K562 (cell line): Measurements from ENCODE around the gene UQCRHL. TPM values are rescaled to one million over a fixed set of nuclear protein-coding genes. Genes with fewer than 3 reads are reported as not detected.
A peak's percentile ranks its signal among the peaks of the same experiment; 100 is the strongest.

Source experiments
- CREB3 ChIP-seq: fragments of 450-650 bp; conservative IDR thresholded peaks from 2 replicates; pipeline ENCODE4 v1.6.1; 2016; ENCODE audit warnings: missing genetic modification characterization, low read depth, mild to moderate bottlenecking, missing compliant biosample characterization, moderate library complexity
- CTBP1 ChIP-seq: fragments of 450-650 bp; IDR thresholded peaks from 2 replicates; pipeline ENCODE4 v1.6.1; 2016; ENCODE audit warnings: borderline replicate concordance
- EHMT2 ChIP-seq: fragments of 450-650 bp; IDR thresholded peaks from 2 replicates; pipeline ENCODE4 v1.6.1; 2018; ENCODE audit warnings: antibody characterized with exemption
- ETS1 ChIP-seq: conservative IDR thresholded peaks from 2 replicates; pipeline ENCODE4 v1.6.1; 2011; ENCODE audit warnings: low read depth, mild to moderate bottlenecking, low read length; ENCODE audit not compliant: control insufficient read depth
- HNRNPL ChIP-seq: fragments of 200-400 bp; formaldehyde crosslinking; IDR thresholded peaks from 2 replicates; pipeline ENCODE4 v1.6.1; 2017; ENCODE audit warnings: low read depth, mild to moderate bottlenecking, low read length
- KLF10 ChIP-seq: fragments of 250-450 bp; sonication (Bioruptor Pico); IDR thresholded peaks from 2 replicates; pipeline ENCODE4 v1.6.1; 2021; ENCODE audit warnings: matching md5 sums
- KLF13 ChIP-seq: fragments of 450-650 bp; IDR thresholded peaks from 2 replicates; pipeline ENCODE4 v1.6.1; 2016; ENCODE audit warnings: missing genetic modification characterization, low read depth, mild to moderate bottlenecking, missing compliant biosample characterization, moderate library complexity, borderline replicate concordance
- POLR2AphosphoS2 ChIP-seq: IDR thresholded peaks from 2 replicates; pipeline ENCODE4 v1.6.1; 2012; ENCODE audit warnings: low read length, improper control_type of control experiment
- POLR2H ChIP-seq: IDR thresholded peaks from 2 replicates; pipeline ENCODE4 v1.6.1; 2016; ENCODE audit warnings: missing genetic modification characterization, low read depth, mild to moderate bottlenecking, control low read depth, missing compliant biosample characterization, moderate library complexity
- RBM25 ChIP-seq: fragments of 200-400 bp; formaldehyde crosslinking; IDR thresholded peaks from 2 replicates; pipeline ENCODE4 v1.6.1; 2018; ENCODE audit warnings: low read length, low read depth, moderate library complexity; ENCODE audit not compliant: severe bottlenecking
- RFX5 ChIP-seq: IDR thresholded peaks from 2 replicates; pipeline ENCODE4 v1.6.1; 2011; ENCODE audit warnings: low read depth, mild to moderate bottlenecking, improper control_type of control experiment, low read length
- TARDBP ChIP-seq: fragments of 450-650 bp; IDR thresholded peaks from 2 replicates; pipeline ENCODE4 v1.6.1; 2016
- TEAD1 ChIP-seq, 2 experiments: fragments of 450-650 bp in 1 of 2; sonication (generic) in 1 of 2; formaldehyde crosslinking; IDR thresholded peaks; 2 replicates each; pipeline versions ENCODE4 v1.4.0 to v1.8.0; 2020 to 2022; ENCODE audit warnings: mild to moderate bottlenecking in 2 of 2, missing genetic modification reagents in 1 of 2
- ZNF121 ChIP-seq: sonication (generic); formaldehyde crosslinking; conservative IDR thresholded peaks from 2 replicates; pipeline ENCODE4 v1.8.0; 2022; ENCODE audit warnings: missing genetic modification reagents
- ZNF140 ChIP-seq: fragments of 250-450 bp; sonication (Bioruptor Pico); IDR thresholded peaks from 2 replicates; pipeline ENCODE4 v1.8.0; 2021; ENCODE audit warnings: moderate library complexity, mild to moderate bottlenecking, inconsistent platforms
- polyA plus RNA-seq, 8 experiments: library from polyadenylated mRNA; depleted of rRNA in 4 of 8; stranded (reverse) in 5 of 8; unstranded in 3 of 8; fragments of >200 nt; fragmentation: Nextera tagmentation in 2 of 8; fragmentation: Illumina TruSeq in 1 of 8; extraction: Ambion mirVana in 2 of 8; extraction: Trizol in 1 of 8; gene quantifications; 2 replicates each; pipeline versions ENCODE4 v1.2.1 to v1.2.3, GENCODE V29; 2011 to 2014; ENCODE audit warnings: inconsistent platforms in 1 of 8, missing spikeins in 1 of 8
- total RNA-seq, 7 experiments: library from RNA; depleted of rRNA in 6 of 7; stranded (reverse); fragments of >200 nt in 6 of 7; fragmentation: Illumina TruSeq in 2 of 7; extraction: Trizol in 2 of 7; gene quantifications; 2 replicates each; pipeline versions ENCODE4 v1.2.1 to v1.2.3, GENCODE V29; 2011 to 2021; ENCODE audit warnings: low replicate concordance in 1 of 7
- TF ChIP-seq, protein P1 (sequence below): IDR thresholded peaks from 2 replicates; pipeline ENCODE4 v1.6.1; 2011; ENCODE audit warnings: borderline replicate concordance, low read depth, mild to moderate bottlenecking, moderate library complexity, low read length; ENCODE audit not compliant: insufficient read depth, poor library complexity, severe bottlenecking
- TF ChIP-seq, protein P2 (sequence below): fragments of 450-650 bp; IDR thresholded peaks from 2 replicates; pipeline ENCODE4 v1.6.1; 2016
- TF ChIP-seq, protein P3 (sequence below): IDR thresholded peaks from 3 replicates; pipeline ENCODE4 v1.6.1; 2011; ENCODE audit warnings: borderline replicate concordance, mild to moderate bottlenecking; ENCODE audit not compliant: insufficient read length, insufficient read depth

Gene UQCRHL
- total and polyA plus RNA-seq, 9 of the 15 experiments (the other 6 are each of a cell fraction or from before 2014, with no cell fraction given): 5.1 to 41.3 (median 21.8) TPM

DNA sequence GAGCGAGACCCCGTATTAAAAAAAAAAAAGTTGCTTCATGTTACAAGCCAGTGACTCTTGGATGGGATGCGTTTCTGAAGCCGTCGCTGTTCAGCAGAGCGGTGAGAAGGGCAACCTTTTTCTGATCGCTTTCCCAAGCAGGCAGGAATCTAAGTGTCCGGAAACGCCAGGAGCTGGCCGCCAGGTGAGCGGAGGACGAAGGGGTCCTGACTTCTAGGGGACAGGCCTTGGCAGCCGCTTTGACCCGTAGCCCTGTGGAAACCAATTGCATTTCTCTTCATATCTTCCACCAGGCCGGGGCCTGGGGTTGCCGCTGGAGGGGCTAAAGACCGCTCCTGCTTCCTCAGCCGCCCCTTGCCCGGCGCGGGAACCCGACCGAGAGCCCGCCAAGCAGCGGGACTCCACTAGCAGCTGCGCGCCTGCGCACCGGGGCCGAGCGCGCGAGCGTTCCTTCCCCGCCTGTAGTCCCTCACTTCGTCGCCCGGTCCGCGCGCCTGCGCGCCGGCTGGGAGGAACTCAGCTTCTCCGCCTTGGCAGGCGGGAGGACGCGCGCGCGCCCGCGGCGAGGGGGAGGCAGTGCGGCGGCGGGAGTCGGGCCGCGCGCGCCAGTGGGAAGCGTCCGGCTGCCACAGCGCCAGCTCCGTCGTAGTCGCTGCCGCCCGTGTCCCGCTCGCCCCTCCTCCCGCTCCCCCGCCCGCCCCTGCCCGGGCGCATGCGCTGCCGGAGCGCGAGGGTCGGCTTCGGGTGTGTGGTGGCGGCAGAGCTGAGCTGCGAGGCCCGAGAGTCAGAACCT, 39.8 kb upstream of the UQCRHL start, which contains the start of gene SPEN (continued):
- TF ChIP-seq, protein P1, sequence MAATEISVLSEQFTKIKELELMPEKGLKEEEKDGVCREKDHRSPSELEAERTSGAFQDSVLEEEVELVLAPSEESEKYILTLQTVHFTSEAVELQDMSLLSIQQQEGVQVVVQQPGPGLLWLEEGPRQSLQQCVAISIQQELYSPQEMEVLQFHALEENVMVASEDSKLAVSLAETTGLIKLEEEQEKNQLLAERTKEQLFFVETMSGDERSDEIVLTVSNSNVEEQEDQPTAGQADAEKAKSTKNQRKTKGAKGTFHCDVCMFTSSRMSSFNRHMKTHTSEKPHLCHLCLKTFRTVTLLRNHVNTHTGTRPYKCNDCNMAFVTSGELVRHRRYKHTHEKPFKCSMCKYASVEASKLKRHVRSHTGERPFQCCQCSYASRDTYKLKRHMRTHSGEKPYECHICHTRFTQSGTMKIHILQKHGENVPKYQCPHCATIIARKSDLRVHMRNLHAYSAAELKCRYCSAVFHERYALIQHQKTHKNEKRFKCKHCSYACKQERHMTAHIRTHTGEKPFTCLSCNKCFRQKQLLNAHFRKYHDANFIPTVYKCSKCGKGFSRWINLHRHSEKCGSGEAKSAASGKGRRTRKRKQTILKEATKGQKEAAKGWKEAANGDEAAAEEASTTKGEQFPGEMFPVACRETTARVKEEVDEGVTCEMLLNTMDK: no peak
- TF ChIP-seq ZNF121 (CRISPR knock-in tag): peak; percentile 100
- no peak for TF ChIP-seq KLF10 (CRISPR knock-in tag)
- TF ChIP-seq KLF13 (tag): peak; percentile 45; the same call in 1 of the 2 replicates
- TF ChIP-seq ETS1: peak; percentile 78; the same call in 1 of the 2 replicates
- peak; percentile 58; the same call in 1 of the 2 replicates for TF ChIP-seq TARDBP
- TF ChIP-seq POLR2H (tag): peak; percentile 88
- 0 out of 2 replicates have a peak, but pooled peaks have one; percentile 35 for TF ChIP-seq ZNF140 (CRISPR knock-in tag)
- TF ChIP-seq RFX5: no peak
- TF ChIP-seq HNRNPL: no peak
- TF ChIP-seq CTBP1: peak; percentile 100
- TF ChIP-seq CREB3 (tag): no peak; the same call in 1 of the 2 replicates
- peak; percentile 66 for TF ChIP-seq RBM25
- peak; percentile 77; the same call in 1 of the 2 replicates for TF ChIP-seq POLR2AphosphoS2
- peak in 1 of 2 experiments; percentile 14; a peak in 1 of 4 replicates for TF ChIP-seq TEAD1 (CRISPR knock-in tag; IDR thresholded peaks at IDR 0.05)
- TF ChIP-seq EHMT2: no peak
- TF ChIP-seq, protein P2, sequence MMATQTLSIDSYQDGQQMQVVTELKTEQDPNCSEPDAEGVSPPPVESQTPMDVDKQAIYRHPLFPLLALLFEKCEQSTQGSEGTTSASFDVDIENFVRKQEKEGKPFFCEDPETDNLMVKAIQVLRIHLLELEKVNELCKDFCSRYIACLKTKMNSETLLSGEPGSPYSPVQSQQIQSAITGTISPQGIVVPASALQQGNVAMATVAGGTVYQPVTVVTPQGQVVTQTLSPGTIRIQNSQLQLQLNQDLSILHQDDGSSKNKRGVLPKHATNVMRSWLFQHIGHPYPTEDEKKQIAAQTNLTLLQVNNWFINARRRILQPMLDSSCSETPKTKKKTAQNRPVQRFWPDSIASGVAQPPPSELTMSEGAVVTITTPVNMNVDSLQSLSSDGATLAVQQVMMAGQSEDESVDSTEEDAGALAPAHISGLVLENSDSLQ: no peak
- TF ChIP-seq, protein P3, sequence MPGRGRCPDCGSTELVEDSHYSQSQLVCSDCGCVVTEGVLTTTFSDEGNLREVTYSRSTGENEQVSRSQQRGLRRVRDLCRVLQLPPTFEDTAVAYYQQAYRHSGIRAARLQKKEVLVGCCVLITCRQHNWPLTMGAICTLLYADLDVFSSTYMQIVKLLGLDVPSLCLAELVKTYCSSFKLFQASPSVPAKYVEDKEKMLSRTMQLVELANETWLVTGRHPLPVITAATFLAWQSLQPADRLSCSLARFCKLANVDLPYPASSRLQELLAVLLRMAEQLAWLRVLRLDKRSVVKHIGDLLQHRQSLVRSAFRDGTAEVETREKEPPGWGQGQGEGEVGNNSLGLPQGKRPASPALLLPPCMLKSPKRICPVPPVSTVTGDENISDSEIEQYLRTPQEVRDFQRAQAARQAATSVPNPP: no peak
